HUDEP-2 (cell line): ENCODE data around the gene SPTLC3.
A peak's percentile ranks its signal among the peaks of the same experiment; 100 is the strongest.

Source experiments
- DNase-seq, 76 experiments: peaks; one replicate each; lab custom pipeline; 2025; ENCODE audit not compliant: unreplicated experiment in 76 of 76; lab: John Stamatoyannopoulos, UW

SPTLC3 gene

GRCh38 chr20:13028673-13029072, 19.9 kb downstream of the SPTLC3 start:
- no peak for DNase-seq

GRCh38 chr20:13029687-13030375, 21.1 kb downstream of the SPTLC3 start:
- DNase-seq, result no peak

- no peak for DNase-seq
Observed at GRCh38 chr20:13031751-13032150, 23.0 kb downstream of the SPTLC3 start.

GRCh38 chr20:13034115-13034514, 25.3 kb downstream of the SPTLC3 start:
- no peak for DNase-seq

GRCh38 chr20:13034936-13035335, 26.2 kb downstream of the SPTLC3 start:
- no peak for DNase-seq

- DNase-seq, result no peak
Observed at GRCh38 chr20:13035399-13036152, 26.8 kb downstream of the SPTLC3 start.

- DNase-seq, result no peak
Observed at GRCh38 chr20:13037727-13038126, 29.0 kb downstream of the SPTLC3 start.

- DNase-seq, result peak in 1 of 76 experiments; percentile 0
Observed at GRCh38 chr20:13041574-13042457, 33.0 kb downstream of the SPTLC3 start.

- no peak for DNase-seq
Observed at GRCh38 chr20:13042458-13042794, 33.7 kb downstream of the SPTLC3 start.

- no peak for DNase-seq
Observed at GRCh38 chr20:13046409-13046808, 37.6 kb downstream of the SPTLC3 start.

GRCh38 chr20:13054011-13054410, 45.2 kb downstream of the SPTLC3 start:
- no peak for DNase-seq

- DNase-seq, result no peak
Observed at GRCh38 chr20:13058666-13059389, 50.1 kb downstream of the SPTLC3 start.

GRCh38 chr20:13059398-13060136, 50.8 kb downstream of the SPTLC3 start:
- DNase-seq, result no peak

- DNase-seq, result no peak
Observed at GRCh38 chr20:13060327-13060726, 51.6 kb downstream of the SPTLC3 start.

- DNase-seq, result no peak
Observed at GRCh38 chr20:13061381-13061780, 52.6 kb downstream of the SPTLC3 start.

- DNase-seq, result no peak
Observed at GRCh38 chr20:13062789-13063188, 54.0 kb downstream of the SPTLC3 start.

GRCh38 chr20:13068336-13068735, 59.6 kb downstream of the SPTLC3 start:
- no peak for DNase-seq

- no peak for DNase-seq
Observed at GRCh38 chr20:13081877-13082276, 73.1 kb downstream of the SPTLC3 start.

- no peak for DNase-seq
Observed at GRCh38 chr20:13082378-13082777, 73.6 kb downstream of the SPTLC3 start.

- no peak for DNase-seq
Observed at GRCh38 chr20:13085275-13085674, 76.5 kb downstream of the SPTLC3 start.
